Liver (tissue), 3 donors: ENCODE results near the gene CAPG.

Source experiments
- CTCF ChIP-seq: fragments of 150-350 bp; IDR thresholded peaks from 2 replicates; pipeline ENCODE4 v1.5.1; 2017; ENCODE audit warnings: improper control_type of control experiment, low read depth, low read length; ENCODE audit not compliant: missing input control
- EGR1 ChIP-seq, 2 donors: IDR thresholded peaks; 2 replicates each; pipeline ENCODE4 v1.6.1; 2016 to 2018; ENCODE audit warnings: antibody characterized with exemption in 2 of 2, low read depth in 2 of 2
- GABPA ChIP-seq, 2 donors: IDR thresholded peaks in 1 of 2; conservative IDR thresholded peaks in 1 of 2; 2 replicates each; pipeline ENCODE4 v1.6.1; 2016; ENCODE audit warnings: antibody characterized with exemption in 2 of 2, mild to moderate bottlenecking in 1 of 2, moderate library complexity in 1 of 2
- HNF4A ChIP-seq, 2 donors: conservative IDR thresholded peaks; 2 replicates each; pipeline ENCODE4 v1.6.1; 2016; ENCODE audit warnings: antibody characterized with exemption in 2 of 2, mild to moderate bottlenecking in 2 of 2
- JUND ChIP-seq, 2 donors: IDR thresholded peaks; 2 replicates each; pipeline ENCODE4 v1.6.1; 2016; ENCODE audit warnings: antibody characterized with exemption in 2 of 2
- MAX ChIP-seq: IDR thresholded peaks from 2 replicates; pipeline ENCODE4 v1.6.1; 2016; ENCODE audit warnings: antibody characterized with exemption
- RAD21 ChIP-seq, 2 donors: IDR thresholded peaks; 2 replicates each; pipeline ENCODE4 v1.6.1; 2016; ENCODE audit warnings: antibody characterized with exemption in 2 of 2, mild to moderate bottlenecking in 2 of 2
- REST ChIP-seq: IDR thresholded peaks from 2 replicates; pipeline ENCODE4 v1.6.1; 2016; ENCODE audit warnings: antibody characterized with exemption, mild to moderate bottlenecking
- RXRA ChIP-seq, 2 donors: IDR thresholded peaks; 2 replicates each; pipeline ENCODE4 v1.6.1; 2017 to 2018; ENCODE audit warnings: antibody characterized with exemption in 2 of 2, mild to moderate bottlenecking in 1 of 2
- TAF1 ChIP-seq: conservative IDR thresholded peaks from 2 replicates; pipeline ENCODE4 v1.6.1; 2016; ENCODE audit warnings: antibody characterized with exemption, mild to moderate bottlenecking
- YY1 ChIP-seq: IDR thresholded peaks from 2 replicates; pipeline ENCODE4 v1.6.1; 2016; ENCODE audit warnings: antibody characterized with exemption, mild to moderate bottlenecking
- TF ChIP-seq, protein P1 (sequence below): IDR thresholded peaks from 2 replicates; pipeline ENCODE4 v1.6.1; 2016; ENCODE audit warnings: antibody characterized with exemption
- TF ChIP-seq, protein P2 (sequence below): IDR thresholded peaks from 2 replicates; pipeline ENCODE4 v1.6.1; 2016; ENCODE audit warnings: antibody characterized with exemption
- donor health status: healthy.
- donor health status: healthy.

GRCh38 chr2:85415980-85416650 lies 5.9 kb upstream of the CAPG start:
- TF ChIP-seq, protein P1, sequence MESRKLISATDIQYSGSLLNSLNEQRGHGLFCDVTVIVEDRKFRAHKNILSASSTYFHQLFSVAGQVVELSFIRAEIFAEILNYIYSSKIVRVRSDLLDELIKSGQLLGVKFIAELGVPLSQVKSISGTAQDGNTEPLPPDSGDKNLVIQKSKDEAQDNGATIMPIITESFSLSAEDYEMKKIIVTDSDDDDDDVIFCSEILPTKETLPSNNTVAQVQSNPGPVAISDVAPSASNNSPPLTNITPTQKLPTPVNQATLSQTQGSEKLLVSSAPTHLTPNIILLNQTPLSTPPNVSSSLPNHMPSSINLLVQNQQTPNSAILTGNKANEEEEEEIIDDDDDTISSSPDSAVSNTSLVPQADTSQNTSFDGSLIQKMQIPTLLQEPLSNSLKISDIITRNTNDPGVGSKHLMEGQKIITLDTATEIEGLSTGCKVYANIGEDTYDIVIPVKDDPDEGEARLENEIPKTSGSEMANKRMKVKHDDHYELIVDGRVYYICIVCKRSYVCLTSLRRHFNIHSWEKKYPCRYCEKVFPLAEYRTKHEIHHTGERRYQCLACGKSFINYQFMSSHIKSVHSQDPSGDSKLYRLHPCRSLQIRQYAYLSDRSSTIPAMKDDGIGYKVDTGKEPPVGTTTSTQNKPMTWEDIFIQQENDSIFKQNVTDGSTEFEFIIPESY: no peak
- no peak for TF ChIP-seq CTCF
- TF ChIP-seq MAX: no peak
- TF ChIP-seq TAF1: no peak
- no peak for TF ChIP-seq YY1
- TF ChIP-seq, protein P2, sequence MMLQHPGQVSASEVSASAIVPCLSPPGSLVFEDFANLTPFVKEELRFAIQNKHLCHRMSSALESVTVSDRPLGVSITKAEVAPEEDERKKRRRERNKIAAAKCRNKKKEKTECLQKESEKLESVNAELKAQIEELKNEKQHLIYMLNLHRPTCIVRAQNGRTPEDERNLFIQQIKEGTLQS: no peak
- TF ChIP-seq HNF4A (conservative IDR thresholded peaks at IDR 0.05): no peak
- no peak for TF ChIP-seq RXRA (IDR thresholded peaks at IDR 0.05)
- TF ChIP-seq EGR1 (IDR thresholded peaks at IDR 0.05; ENCODE audit: low read depth in 2 of 2): no peak
- TF ChIP-seq RAD21 (IDR thresholded peaks at IDR 0.05): no peak
- no peak for TF ChIP-seq REST
- TF ChIP-seq GABPA (IDR thresholded peaks at IDR 0.05 in 1 of 2, conservative IDR thresholded peaks at IDR 0.05 in 1 of 2): no peak
- no peak for TF ChIP-seq JUND (IDR thresholded peaks at IDR 0.05)
